ENCODE measurements around the gene NEK10. TPM values are rescaled to one million over a fixed set of nuclear protein-coding genes. Genes with fewer than 3 reads are reported as not detected.

NEK10 gene
- total and polyA plus RNA-seq, 9 donors: 0.41 to 33.4 (median 1.1) TPM

DNA sequence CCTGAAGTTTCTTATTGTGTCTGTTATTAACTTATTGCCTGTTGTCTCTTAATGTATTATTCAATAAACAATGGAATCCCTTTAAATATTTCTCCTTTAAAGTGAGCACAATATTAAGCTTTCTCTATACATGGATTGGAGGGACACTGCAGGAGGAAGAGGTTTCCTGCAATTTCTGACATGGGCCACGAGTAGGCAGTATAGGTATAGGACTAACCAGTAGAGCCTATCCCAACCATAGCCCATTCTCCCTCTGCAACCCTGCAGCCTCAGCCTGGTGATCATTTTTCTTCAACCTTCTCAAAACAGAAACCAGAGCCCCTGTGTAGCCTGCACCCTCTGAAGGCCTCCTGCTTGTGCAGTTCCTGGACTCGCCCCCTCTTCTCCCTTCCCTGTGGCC is 124.8 kb downstream of the NEK10 start:
- Histone ChIP-seq H3K9me3 (no peaks in the 10 kb centered on the region), H3K4me1 (ENCODE audit: insufficient read depth) (no peaks in the 10 kb centered on the region), H3K4me3 (no peak overlapping the region), H3K27ac (no peak overlapping the region), H3K27me3 (no peaks in the 10 kb centered on the region), H3K36me3 (no peaks in the 10 kb centered on the region)
- TF ChIP-seq POLR2A (IDR thresholded peaks at IDR 0.05) (no peak), EP300 (IDR thresholded peaks at IDR 0.05) (no peak)
- TF ChIP-seq, protein P1, sequence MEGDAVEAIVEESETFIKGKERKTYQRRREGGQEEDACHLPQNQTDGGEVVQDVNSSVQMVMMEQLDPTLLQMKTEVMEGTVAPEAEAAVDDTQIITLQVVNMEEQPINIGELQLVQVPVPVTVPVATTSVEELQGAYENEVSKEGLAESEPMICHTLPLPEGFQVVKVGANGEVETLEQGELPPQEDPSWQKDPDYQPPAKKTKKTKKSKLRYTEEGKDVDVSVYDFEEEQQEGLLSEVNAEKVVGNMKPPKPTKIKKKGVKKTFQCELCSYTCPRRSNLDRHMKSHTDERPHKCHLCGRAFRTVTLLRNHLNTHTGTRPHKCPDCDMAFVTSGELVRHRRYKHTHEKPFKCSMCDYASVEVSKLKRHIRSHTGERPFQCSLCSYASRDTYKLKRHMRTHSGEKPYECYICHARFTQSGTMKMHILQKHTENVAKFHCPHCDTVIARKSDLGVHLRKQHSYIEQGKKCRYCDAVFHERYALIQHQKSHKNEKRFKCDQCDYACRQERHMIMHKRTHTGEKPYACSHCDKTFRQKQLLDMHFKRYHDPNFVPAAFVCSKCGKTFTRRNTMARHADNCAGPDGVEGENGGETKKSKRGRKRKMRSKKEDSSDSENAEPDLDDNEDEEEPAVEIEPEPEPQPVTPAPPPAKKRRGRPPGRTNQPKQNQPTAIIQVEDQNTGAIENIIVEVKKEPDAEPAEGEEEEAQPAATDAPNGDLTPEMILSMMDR (IDR thresholded peaks at IDR 0.05): no peak
- WGBS, 3 donors: 70 to 90% (median 81%) methylated on average over 2 of the region's 2 CpGs
- intact Hi-C loops (cut with DNase I): no loop called here
- no peak for DNase-seq

DNA sequence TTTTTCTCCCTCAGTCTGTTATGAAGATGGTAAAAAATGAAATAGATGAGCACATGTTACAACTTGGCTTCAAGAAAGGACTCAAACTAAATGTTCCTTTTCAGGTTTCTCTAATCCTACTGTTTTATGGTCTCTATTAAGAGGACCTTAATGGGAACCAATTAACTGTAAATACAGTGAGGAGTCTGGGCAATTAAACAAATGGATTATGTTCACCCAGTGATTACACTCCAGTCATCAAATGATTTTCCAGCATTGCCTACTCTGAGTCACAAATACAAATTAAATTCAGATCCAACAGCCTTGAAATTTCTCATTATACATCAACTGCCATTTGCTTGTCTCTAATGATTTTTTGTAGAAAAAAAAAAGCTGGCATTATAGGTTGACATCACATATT is 129.2 kb downstream of the NEK10 start:
- DNase-seq: no peak
- no peaks in the 10 kb centered on the region for H3K27me3 ChIP-seq
- no peak overlapping the region for H3K4me3 ChIP-seq
- intact Hi-C loops (cut with DNase I): no loop called here
- TF ChIP-seq EP300 (IDR thresholded peaks at IDR 0.05) (no peak), POLR2A (IDR thresholded peaks at IDR 0.05) (no peak)
- TF ChIP-seq, protein P1 (IDR thresholded peaks at IDR 0.05): no peak
- H3K27ac ChIP-seq: no peak overlapping the region
- H3K36me3 ChIP-seq: no peaks in the 10 kb centered on the region
- H3K9me3 ChIP-seq: no peaks in the 10 kb centered on the region
- no peaks in the 10 kb centered on the region for H3K4me1 ChIP-seq (ENCODE audit: insufficient read depth)

DNA sequence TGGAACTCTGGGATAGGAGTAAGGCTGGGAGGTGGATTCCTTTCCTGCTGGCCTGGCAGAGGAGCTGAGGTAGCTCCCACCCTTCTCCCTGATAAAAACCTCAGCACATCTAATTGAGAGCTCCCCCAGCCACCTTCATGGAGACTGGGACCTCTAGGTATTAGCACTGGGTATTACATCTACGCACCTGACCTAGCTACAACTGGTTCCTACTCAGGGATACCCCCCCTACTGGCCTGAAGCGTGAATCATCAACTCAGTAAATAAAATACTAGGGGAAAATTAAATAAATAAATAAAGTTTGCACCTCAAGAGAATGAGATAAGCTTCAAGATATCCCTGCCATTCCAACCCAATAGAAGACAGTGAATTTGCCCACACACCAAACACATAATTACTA is 140.4 kb downstream of the NEK10 start:
- H3K27ac ChIP-seq: no peak overlapping the region
- no peaks in the 10 kb centered on the region for H3K9me3 ChIP-seq
- H3K27me3 ChIP-seq: no peaks in the 10 kb centered on the region
- WGBS, 3 donors: 61 to 71% (median 66%) methylated on average over 2 of the region's 2 CpGs
- DNase-seq: no peak
- no peaks in the 10 kb centered on the region for H3K36me3 ChIP-seq
- no peaks in the 10 kb centered on the region for H3K4me1 ChIP-seq (ENCODE audit: insufficient read depth)
- intact Hi-C loops (cut with DNase I): no loop called here
- H3K4me3 ChIP-seq: no peak overlapping the region
- TF ChIP-seq, protein P1 (IDR thresholded peaks at IDR 0.05): no peak
- no peak for TF ChIP-seq EP300 (IDR thresholded peaks at IDR 0.05)
- no peak for TF ChIP-seq POLR2A (IDR thresholded peaks at IDR 0.05)

DNA sequence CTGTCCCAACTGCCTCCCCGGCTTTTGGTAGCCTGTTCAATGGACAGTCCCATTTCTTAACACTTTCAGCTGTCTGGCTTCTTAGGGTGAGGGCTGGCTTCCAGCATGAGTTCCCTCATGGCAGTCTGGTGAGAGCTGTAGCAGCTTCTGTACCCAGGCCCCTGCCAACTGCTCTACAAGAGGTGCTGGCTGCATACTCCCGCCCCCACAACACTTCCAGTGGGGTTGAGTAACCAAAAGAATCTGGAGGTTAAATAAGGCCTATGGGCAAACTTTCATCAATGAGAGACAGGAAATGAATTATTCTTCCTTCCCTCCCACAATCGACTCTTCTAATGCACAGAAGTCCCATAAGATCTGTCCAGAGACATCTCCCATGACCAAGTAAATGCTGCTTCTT is 145.0 kb downstream of the NEK10 start:
- Histone ChIP-seq H3K27me3 (no peaks in the 10 kb centered on the region), H3K9me3 (no peaks in the 10 kb centered on the region), H3K4me1 (ENCODE audit: insufficient read depth) (no peaks in the 10 kb centered on the region), H3K4me3 (no peak overlapping the region), H3K36me3 (no peaks in the 10 kb centered on the region), H3K27ac (no peak overlapping the region)
- 84 to 88% (median 87%) methylated on average over 3 of the region's 3 CpGs for WGBS, 3 donors
- DNase-seq: no peak
- intact Hi-C loops (cut with DNase I): no loop called here
- TF ChIP-seq, protein P1 (IDR thresholded peaks at IDR 0.05): no peak
- TF ChIP-seq EP300 (IDR thresholded peaks at IDR 0.05) (no peak), POLR2A (IDR thresholded peaks at IDR 0.05) (no peak)

Measured in ovary (tissue), 9 donors.